Measurements from ENCODE around the gene RAPGEF6.

- TF ChIP-seq CTCF (IDR thresholded peaks at IDR 0.05) (no peak), POLR2A (IDR thresholded peaks at IDR 0.05) (no peak)
Measured at GRCh38 chr5:131579917-131580671, 54.9 kb downstream of the RAPGEF6 start.

All from body of pancreas (tissue), 4 donors.